HepG2 (cell line): Measurements from ENCODE around the gene CD1D. TPM values are rescaled to one million over a fixed set of nuclear protein-coding genes. Genes with fewer than 3 reads are reported as not detected.

Source experiments
- ATAC-seq: fragments of 200-7000 bp; cut with Tn5 transposase; 3 replicates; pipeline ENCODE4 v1.9.1; 2020; ENCODE audit warnings: mild to moderate bottlenecking, moderate library complexity
- BruUV-seq: library from RNA; stranded (reverse); fragments of 400-500 nt; replicated peaks from 2 replicates; lab custom pipeline; 2021; lab: Mats Ljungman, UMichigan
- CTCF ChIA-PET: fragments of 300-600 bp; formaldehyde crosslinking; extraction: SDS; loops from one replicate; lab custom pipeline; 2021; ENCODE audit warnings: low total read pairs, inconsistent platforms, low intra/inter-chr PET ratio; lab: Yijun Ruan, JAX
- POLR2A ChIA-PET: fragments of 350-600 bp; sonication (Branson Sonifier 250); formaldehyde crosslinking; loops from one replicate; lab custom pipeline; 2020; ENCODE audit warnings: antibody characterized with exemption, inconsistent platforms; lab: Yijun Ruan, JAX
- DNase-seq: peaks from one replicate; pipeline ENCODE4 v3.0.0-alpha.2; 2015; ENCODE audit warnings: low spot score
- FAIRE-seq: peaks from 3 replicates; lab custom pipeline; 2011; peaks lifted over from hg19 to GRCh38; lab: Jason Lieb, UNC
- H2AFZ ChIP-seq: one replicate; pipeline ENCODE4 v1.6.1; 2011; ENCODE audit warnings: low read length, inconsistent platforms
- H3K27ac ChIP-seq: fragments of 300-600 bp; 3 replicates; pipeline ENCODE4 v1.8.0; 2011; ENCODE audit warnings: mixed run types, mild to moderate bottlenecking, mixed read lengths, low read length, inconsistent platforms; ENCODE audit not compliant: insufficient read depth; ENCODE audit errors: extremely low read length
- H3K27me3 ChIP-seq, 2 experiments: fragments of 200-600 bp in 1 of 2; 2 replicates in 1 of 2; 3 replicates in 1 of 2; pipeline versions ENCODE4 v1.6.0 to v1.8.0; 2011; ENCODE audit warnings: low read length in 2 of 2, mild to moderate bottlenecking in 2 of 2, moderate library complexity in 2 of 2, inconsistent platforms in 1 of 2; ENCODE audit not compliant: insufficient read depth in 2 of 2, control insufficient read depth in 1 of 2
- H3K36me3 ChIP-seq, 2 experiments: fragments of 200-600 bp in 1 of 2; replicated peaks in 1 of 2; 2 replicates in 1 of 2; 3 replicates in 1 of 2; pipeline versions ENCODE4 v1.5.1 to v1.8.0; 2011; ENCODE audit warnings: low read length in 2 of 2, inconsistent platforms in 1 of 2; ENCODE audit not compliant: insufficient read depth in 2 of 2, control insufficient read depth in 1 of 2
- H3K4me1 ChIP-seq: 2 replicates; pipeline ENCODE4 v1.5.1; 2012; ENCODE audit warnings: low read length, inconsistent platforms; ENCODE audit not compliant: insufficient read depth
- H3K4me2 ChIP-seq: 2 replicates; pipeline ENCODE4 v1.6.0; 2011; ENCODE audit warnings: low read depth, low read length, inconsistent platforms
- H3K4me3 ChIP-seq, 3 experiments: fragments of 200-600 bp in 1 of 3; sonication (generic), shearing (Covaris generic) in 1 of 3; replicated peaks in 1 of 3; 2 replicates each; pipeline ENCODE4 v1.5.1; 2011 to 2016; ENCODE audit warnings: low read length in 3 of 3, inconsistent platforms in 2 of 3, low read depth in 2 of 3, mild to moderate bottlenecking in 2 of 3, control low read depth in 1 of 3, mixed read lengths in 1 of 3; ENCODE audit not compliant: insufficient read depth in 1 of 3
- H3K79me2 ChIP-seq: one replicate; pipeline ENCODE4 v1.6.1; 2011; ENCODE audit warnings: low read length, inconsistent platforms; ENCODE audit not compliant: insufficient read depth
- H3K9ac ChIP-seq: 2 replicates; pipeline ENCODE4 v1.6.0; 2011; ENCODE audit warnings: mild to moderate bottlenecking, low read depth, low read length, inconsistent platforms; ENCODE audit not compliant: insufficient read depth
- H3K9me3 ChIP-seq: 2 replicates; pipeline ENCODE4 v1.5.1; 2012; ENCODE audit warnings: mild to moderate bottlenecking, low read length
- H4K20me1 ChIP-seq: 2 replicates; pipeline ENCODE4 v1.6.0; 2011; ENCODE audit warnings: inconsistent platforms, mild to moderate bottlenecking, low read length, moderate library complexity; ENCODE audit not compliant: insufficient read depth
- FOXJ3 ChIP-seq: sonication (generic); formaldehyde crosslinking; IDR thresholded peaks from 2 replicates; pipeline ENCODE4 v1.4.0; 2020; ENCODE audit warnings: missing genetic modification reagents, mild to moderate bottlenecking, borderline replicate concordance
- GFI1 ChIP-seq: sonication (generic); formaldehyde crosslinking; IDR thresholded peaks from 2 replicates; pipeline ENCODE4 v1.5.0; 2020; ENCODE audit warnings: missing genetic modification reagents, mild to moderate bottlenecking, borderline replicate concordance
- GTF2F1 ChIP-seq: fragments of 150-350 bp; IDR thresholded peaks from 2 replicates; pipeline ENCODE4 v1.6.1; 2014; ENCODE audit warnings: low read length
- NFKBIZ ChIP-seq: IDR thresholded peaks from 2 replicates; pipeline ENCODE4 v1.6.1; 2018; ENCODE audit warnings: missing genetic modification reagents, missing compliant biosample characterization
- NPAS2 ChIP-seq: sonication (generic); formaldehyde crosslinking; IDR thresholded peaks from 2 replicates; pipeline ENCODE4 v1.8.0; 2022; ENCODE audit warnings: mild to moderate bottlenecking, missing genetic modification reagents, borderline replicate concordance
- NR2F1 ChIP-seq, 2 experiments: fragments of 450-650 bp in 1 of 2; formaldehyde crosslinking in 1 of 2; IDR thresholded peaks; 2 replicates each; pipeline versions ENCODE4 v1.5.0 to v1.6.1; 2016 to 2020; ENCODE audit warnings: mild to moderate bottlenecking in 1 of 2, missing compliant biosample characterization in 1 of 2, missing genetic modification reagents in 1 of 2, moderate library complexity in 1 of 2
- RFXAP ChIP-seq: sonication (generic); formaldehyde crosslinking; IDR thresholded peaks from 2 replicates; pipeline ENCODE4 v1.4.0; 2020; ENCODE audit warnings: missing genetic modification reagents, borderline replicate concordance
- ZNF543 ChIP-seq: sonication (generic); formaldehyde crosslinking; IDR thresholded peaks from 2 replicates; pipeline ENCODE4 v1.4.0; 2020; ENCODE audit warnings: mild to moderate bottlenecking, missing genetic modification reagents
- ZNF761 ChIP-seq: sonication (generic); formaldehyde crosslinking; conservative IDR thresholded peaks from 2 replicates; pipeline ENCODE4 v1.4.0; 2020; ENCODE audit warnings: mild to moderate bottlenecking, missing genetic modification reagents
- in situ Hi-C: cut with HindIII; loops from 2 replicates; pipeline ENCODE4 v1.10.0; 2017; ENCODE audit warnings: low pct_unique_long_range_greater_than_20kb; ENCODE audit not compliant: extremely low pct_ligation_motif_present
- intact Hi-C: fragments of 100-400 bp; cut with micrococcal nuclease; formaldehyde crosslinking; loops from one replicate; pipeline ENCODE4 v1.10.0; 2022; ENCODE audit not compliant: unreplicated experiment
- polyA plus RNA-seq, 8 experiments: library from polyadenylated mRNA; depleted of rRNA in 3 of 8; stranded (reverse) in 7 of 8; unstranded in 1 of 8; fragments of >200 nt; fragmentation: Illumina TruSeq in 4 of 8; extraction: Trizol in 4 of 8; gene quantifications; 2 replicates each; pipeline versions ENCODE4 v1.2.1 to v1.2.3, GENCODE V29; 2011 to 2016; ENCODE audit warnings: low read depth in 4 of 8, missing spikeins in 1 of 8, mixed read lengths in 1 of 8; ENCODE audit not compliant: insufficient read depth in 1 of 8
- total RNA-seq, 5 experiments: library from RNA; depleted of rRNA; stranded (reverse); fragments of >200 nt; fragmentation: Illumina TruSeq; extraction: Trizol; gene quantifications; 2 replicates each; pipeline ENCODE4 v1.2.3, GENCODE V29; 2016; ENCODE audit warnings: low read depth in 1 of 5
- TF ChIP-seq, protein P1 (sequence below): sonication (generic); formaldehyde crosslinking; IDR thresholded peaks from 2 replicates; pipeline ENCODE4 v1.4.0; 2020; ENCODE audit warnings: missing genetic modification reagents, borderline replicate concordance
- TF ChIP-seq, protein P2 (sequence below): sonication (generic); IDR thresholded peaks from 2 replicates; pipeline ENCODE4 v1.6.1; 2016; ENCODE audit warnings: low read depth, borderline replicate concordance
- TF ChIP-seq, protein P3 (sequence below): sonication (generic); formaldehyde crosslinking; IDR thresholded peaks from 2 replicates; pipeline ENCODE4 v1.5.0; 2020; ENCODE audit warnings: missing genetic modification reagents
- TF ChIP-seq, protein P4 (sequence below): sonication (generic); formaldehyde crosslinking; IDR thresholded peaks from 2 replicates; pipeline ENCODE4 v1.4.0; 2020; ENCODE audit warnings: missing genetic modification reagents
- TF ChIP-seq, protein P5 (sequence below): fragments of 450-650 bp; IDR thresholded peaks from 2 replicates; pipeline ENCODE4 v1.6.1; 2017; ENCODE audit warnings: mild to moderate bottlenecking

The CD1D gene
- total and polyA plus RNA-seq, 2 of the 13 experiments (the other 11 are each of a cell fraction or from before 2014, with no cell fraction given): not detected

DNA sequence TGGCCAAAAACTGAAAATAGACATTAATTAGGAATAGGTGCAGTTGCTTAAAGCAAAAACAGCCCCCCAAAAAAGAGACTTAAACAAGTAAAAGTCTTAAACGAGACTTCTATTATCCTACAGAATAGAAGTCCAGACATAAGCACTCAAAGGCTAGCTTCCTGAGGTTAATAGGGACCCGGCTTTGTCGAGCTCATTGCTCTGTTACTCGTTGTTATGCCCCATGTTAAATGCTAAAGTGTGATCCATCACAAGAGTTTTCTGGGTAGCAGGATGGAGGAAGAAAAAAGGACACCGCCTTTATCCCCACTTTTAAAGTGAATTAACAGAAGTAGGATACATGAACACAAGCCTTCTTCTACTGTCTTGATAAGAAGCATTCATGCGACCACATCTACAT is 10.6 kb downstream of the CD1D start (continued):
- TF ChIP-seq, protein P1, sequence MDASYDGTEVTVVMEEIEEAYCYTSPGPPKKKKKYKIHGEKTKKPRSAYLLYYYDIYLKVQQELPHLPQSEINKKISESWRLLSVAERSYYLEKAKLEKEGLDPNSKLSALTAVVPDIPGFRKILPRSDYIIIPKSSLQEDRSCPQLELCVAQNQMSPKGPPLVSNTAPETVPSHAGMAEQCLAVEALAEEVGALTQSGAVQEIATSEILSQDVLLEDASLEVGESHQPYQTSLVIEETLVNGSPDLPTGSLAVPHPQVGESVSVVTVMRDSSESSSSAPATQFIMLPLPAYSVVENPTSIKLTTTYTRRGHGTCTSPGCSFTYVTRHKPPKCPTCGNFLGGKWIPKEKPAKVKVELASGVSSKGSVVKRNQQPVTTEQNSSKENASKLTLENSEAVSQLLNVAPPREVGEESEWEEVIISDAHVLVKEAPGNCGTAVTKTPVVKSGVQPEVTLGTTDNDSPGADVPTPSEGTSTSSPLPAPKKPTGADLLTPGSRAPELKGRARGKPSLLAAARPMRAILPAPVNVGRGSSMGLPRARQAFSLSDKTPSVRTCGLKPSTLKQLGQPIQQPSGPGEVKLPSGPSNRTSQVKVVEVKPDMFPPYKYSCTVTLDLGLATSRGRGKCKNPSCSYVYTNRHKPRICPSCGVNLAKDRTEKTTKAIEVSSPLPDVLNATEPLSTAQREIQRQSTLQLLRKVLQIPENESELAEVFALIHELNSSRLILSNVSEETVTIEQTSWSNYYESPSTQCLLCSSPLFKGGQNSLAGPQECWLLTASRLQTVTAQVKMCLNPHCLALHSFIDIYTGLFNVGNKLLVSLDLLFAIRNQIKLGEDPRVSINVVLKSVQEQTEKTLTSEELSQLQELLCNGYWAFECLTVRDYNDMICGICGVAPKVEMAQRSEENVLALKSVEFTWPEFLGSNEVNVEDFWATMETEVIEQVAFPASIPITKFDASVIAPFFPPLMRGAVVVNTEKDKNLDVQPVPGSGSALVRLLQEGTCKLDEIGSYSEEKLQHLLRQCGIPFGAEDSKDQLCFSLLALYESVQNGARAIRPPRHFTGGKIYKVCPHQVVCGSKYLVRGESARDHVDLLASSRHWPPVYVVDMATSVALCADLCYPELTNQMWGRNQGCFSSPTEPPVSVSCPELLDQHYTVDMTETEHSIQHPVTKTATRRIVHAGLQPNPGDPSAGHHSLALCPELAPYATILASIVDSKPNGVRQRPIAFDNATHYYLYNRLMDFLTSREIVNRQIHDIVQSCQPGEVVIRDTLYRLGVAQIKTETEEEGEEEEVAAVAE (CRISPR knock-in tag): no peak
- TF ChIP-seq NFKBIZ (no peak), NR2F1 (CRISPR knock-in tag; IDR thresholded peaks at IDR 0.05) (no peak)
- TF ChIP-seq, protein P2, sequence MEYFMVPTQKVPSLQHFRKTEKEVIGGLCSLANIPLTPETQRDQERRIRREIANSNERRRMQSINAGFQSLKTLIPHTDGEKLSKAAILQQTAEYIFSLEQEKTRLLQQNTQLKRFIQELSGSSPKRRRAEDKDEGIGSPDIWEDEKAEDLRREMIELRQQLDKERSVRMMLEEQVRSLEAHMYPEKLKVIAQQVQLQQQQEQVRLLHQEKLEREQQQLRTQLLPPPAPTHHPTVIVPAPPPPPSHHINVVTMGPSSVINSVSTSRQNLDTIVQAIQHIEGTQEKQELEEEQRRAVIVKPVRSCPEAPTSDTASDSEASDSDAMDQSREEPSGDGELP: no peak
- TF ChIP-seq, all 625 proteins: peak for 0

DNA sequence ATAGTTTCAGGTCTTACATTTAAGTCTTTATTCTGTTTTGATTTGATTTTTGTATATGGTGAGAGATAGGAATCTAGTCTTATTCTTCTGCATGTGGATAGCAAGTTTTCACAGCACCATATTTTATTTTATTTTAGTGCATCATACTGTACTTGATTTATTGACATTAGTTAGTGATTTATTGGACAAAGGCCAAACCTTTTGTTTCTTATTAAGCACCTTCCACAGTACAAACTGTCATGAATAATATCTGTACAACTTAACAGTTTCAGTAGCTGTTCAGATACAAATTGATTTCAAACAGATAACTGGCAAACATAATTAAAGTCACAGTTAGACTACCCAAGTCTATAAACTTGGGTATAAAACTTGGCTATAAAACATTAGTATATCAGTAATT is 15.8 kb downstream of the CD1D start:
- no TSS peak for BruUV-seq
- no peak for FAIRE-seq
- Histone ChIP-seq H2AFZ (no peak overlapping the region), H4K20me1 (no peaks in the 10 kb centered on the region), H3K36me3 (no peaks in the 10 kb centered on the region), H3K9me3 (no peaks in the 10 kb centered on the region), H3K4me1 (no peaks in the 10 kb centered on the region), H3K27ac (no peak overlapping the region), H3K4me3 (no peak overlapping the region), H3K4me2 (no peak overlapping the region), H3K79me2 (no peaks in the 10 kb centered on the region), H3K27me3 (no peaks in the 10 kb centered on the region), H3K9ac (no peak overlapping the region)
- CTCF ChIA-PET: no interaction called here
- ATAC-seq: no peak
- in situ Hi-C loops (loop anchor here (25.0 kb wide), 1 partner anchor 816 kb away; the partner anchor contains the start of gene IFI16), intact Hi-C loops (no loop called here)
- DNase-seq: no peak
- POLR2A ChIA-PET: no interaction called here
- no peak for TF ChIP-seq FOXJ3 (CRISPR knock-in tag)
- no peak for TF ChIP-seq ZNF543
- no peak for TF ChIP-seq RFXAP
- no peak for TF ChIP-seq NPAS2 (CRISPR knock-in tag)
- TF ChIP-seq GTF2F1: no peak
- TF ChIP-seq ZNF761 (CRISPR knock-in tag): no peak
- TF ChIP-seq, protein P3, sequence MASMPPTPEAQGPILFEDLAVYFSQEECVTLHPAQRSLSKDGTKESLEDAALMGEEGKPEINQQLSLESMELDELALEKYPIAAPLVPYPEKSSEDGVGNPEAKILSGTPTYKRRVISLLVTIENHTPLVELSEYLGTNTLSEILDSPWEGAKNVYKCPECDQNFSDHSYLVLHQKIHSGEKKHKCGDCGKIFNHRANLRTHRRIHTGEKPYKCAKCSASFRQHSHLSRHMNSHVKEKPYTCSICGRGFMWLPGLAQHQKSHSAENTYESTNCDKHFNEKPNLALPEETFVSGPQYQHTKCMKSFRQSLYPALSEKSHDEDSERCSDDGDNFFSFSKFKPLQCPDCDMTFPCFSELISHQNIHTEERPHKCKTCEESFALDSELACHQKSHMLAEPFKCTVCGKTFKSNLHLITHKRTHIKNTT: no peak
- TF ChIP-seq, protein P4, sequence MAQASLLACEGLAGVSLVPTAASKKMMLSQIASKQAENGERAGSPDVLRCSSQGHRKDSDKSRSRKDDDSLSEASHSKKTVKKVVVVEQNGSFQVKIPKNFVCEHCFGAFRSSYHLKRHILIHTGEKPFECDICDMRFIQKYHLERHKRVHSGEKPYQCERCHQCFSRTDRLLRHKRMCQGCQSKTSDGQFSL: no peak
- TF ChIP-seq, protein P5, sequence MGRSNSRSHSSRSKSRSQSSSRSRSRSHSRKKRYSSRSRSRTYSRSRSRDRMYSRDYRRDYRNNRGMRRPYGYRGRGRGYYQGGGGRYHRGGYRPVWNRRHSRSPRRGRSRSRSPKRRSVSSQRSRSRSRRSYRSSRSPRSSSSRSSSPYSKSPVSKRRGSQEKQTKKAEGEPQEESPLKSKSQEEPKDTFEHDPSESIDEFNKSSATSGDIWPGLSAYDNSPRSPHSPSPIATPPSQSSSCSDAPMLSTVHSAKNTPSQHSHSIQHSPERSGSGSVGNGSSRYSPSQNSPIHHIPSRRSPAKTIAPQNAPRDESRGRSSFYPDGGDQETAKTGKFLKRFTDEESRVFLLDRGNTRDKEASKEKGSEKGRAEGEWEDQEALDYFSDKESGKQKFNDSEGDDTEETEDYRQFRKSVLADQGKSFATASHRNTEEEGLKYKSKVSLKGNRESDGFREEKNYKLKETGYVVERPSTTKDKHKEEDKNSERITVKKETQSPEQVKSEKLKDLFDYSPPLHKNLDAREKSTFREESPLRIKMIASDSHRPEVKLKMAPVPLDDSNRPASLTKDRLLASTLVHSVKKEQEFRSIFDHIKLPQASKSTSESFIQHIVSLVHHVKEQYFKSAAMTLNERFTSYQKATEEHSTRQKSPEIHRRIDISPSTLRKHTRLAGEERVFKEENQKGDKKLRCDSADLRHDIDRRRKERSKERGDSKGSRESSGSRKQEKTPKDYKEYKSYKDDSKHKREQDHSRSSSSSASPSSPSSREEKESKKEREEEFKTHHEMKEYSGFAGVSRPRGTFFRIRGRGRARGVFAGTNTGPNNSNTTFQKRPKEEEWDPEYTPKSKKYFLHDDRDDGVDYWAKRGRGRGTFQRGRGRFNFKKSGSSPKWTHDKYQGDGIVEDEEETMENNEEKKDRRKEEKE: no peak
- TF ChIP-seq GFI1: no peak
